Activated naive CD4-positive, alpha-beta T cell treated with anti-CD3 and anti-CD28 coated beads, Interleukin-2, amount 50 U/mL, for 16 hours (primary cell): ENCODE results near the gene EHD3.

Experiments
- DNase-seq: peaks from one replicate; pipeline ENCODE4 v3.0.0-alpha.2; 2020

Gene EHD3

GRCh38 chr2:31233741-31234682 is at the start of gene EHD3:
Gene EHD3, plus strand, starts transcription at chr2:31234152. Its CDS starts 470 bp downstream, at chr2:31234622.
- peak; percentile 82 for DNase-seq

- DNase-seq: no peak
Observed at GRCh38 chr2:31187166-31187565, 46.8 kb upstream of the EHD3 start.

- no peak for DNase-seq
Observed at GRCh38 chr2:31188131-31188530, 45.8 kb upstream of the EHD3 start.

DNA sequence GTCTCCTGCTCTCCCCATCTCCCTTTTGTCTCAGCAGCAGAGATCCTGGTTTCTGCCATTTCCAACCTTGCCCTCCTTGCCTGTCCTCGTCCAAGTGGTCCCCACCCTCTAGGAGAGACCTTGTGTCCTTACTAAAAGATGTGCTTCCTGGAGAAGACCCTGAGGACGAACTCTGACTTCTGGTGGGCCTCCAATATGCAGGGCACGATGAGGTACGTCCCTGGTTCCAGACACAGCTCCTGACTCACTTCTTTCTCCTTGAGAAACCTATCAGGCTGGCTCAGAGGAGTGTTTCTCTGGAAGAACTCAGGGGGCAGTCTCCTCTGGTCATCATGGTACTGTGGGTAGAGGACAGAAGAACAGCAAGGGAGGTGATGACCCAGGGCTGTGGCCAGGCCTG is 44.8 kb upstream of the EHD3 start:
- DNase-seq: no peak

DNA sequence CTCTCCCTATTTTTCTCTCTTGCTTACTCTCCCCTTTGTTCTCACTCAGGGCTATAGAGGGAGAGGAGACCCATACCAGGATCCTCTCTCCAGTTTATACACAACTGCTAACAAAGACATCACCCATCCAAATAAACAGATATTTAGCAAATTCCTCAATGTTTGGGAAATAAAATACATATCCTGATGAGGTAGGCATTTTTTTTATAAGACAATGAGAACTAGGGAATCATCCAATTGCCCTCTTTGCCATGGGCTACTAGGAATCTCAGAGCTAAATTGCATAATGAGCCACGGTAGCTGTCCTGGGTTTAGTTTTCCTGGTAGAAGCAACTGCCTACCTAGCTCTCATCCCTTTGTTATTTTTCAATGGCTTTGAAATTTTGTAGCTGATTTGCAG is 43.8 kb upstream of the EHD3 start:
- DNase-seq: no peak

DNA sequence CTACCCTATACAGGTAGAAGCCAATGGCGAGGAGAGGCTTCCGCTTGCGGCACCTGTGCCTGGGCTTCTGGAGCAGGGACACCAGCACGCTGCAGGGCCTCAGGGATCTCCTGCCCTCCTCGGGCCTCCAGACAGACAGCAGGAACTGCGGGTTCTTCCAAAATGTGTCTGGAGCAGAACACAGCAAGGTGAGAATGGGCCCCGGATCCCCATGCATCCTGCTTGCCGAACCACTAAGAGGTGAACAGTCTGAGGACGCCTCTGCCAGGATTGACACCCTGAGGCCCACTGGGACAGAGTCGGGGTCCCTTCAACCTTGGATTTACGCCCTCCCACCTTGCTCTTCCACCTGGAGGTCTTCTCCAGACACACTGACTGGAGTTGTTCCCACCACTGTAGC is 42.0 kb upstream of the EHD3 start:
- DNase-seq: no peak

GRCh38 chr2:31192396-31192795 is 41.6 kb upstream of the EHD3 start:
- DNase-seq: no peak

- no peak for DNase-seq
Observed at GRCh38 chr2:31192851-31193392, 41.0 kb upstream of the EHD3 start.

DNA sequence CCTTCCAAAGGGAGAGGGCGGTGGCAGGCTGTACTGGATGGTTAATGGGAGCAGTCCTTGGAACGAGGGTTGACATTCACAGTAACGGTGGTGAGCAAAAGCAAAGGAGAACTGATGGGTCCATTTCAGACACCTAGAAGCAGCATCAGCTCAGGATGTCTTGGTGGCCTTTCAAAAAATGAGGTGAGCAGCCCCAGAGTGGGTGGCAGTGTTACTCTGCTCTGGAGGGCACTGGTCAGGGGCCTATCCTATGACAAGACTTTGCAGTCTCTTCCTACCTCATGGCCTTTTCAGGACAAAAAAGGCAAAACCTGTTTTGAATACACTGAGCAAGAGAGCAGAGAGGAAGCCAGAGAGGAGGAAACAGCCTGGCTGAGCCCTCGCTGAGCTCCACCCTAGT is 40.1 kb upstream of the EHD3 start:
- DNase-seq: no peak

GRCh38 chr2:31196622-31197021 is 37.3 kb upstream of the EHD3 start:
- no peak for DNase-seq

- no peak for DNase-seq
Observed at GRCh38 chr2:31197166-31197565, 36.8 kb upstream of the EHD3 start.

DNA sequence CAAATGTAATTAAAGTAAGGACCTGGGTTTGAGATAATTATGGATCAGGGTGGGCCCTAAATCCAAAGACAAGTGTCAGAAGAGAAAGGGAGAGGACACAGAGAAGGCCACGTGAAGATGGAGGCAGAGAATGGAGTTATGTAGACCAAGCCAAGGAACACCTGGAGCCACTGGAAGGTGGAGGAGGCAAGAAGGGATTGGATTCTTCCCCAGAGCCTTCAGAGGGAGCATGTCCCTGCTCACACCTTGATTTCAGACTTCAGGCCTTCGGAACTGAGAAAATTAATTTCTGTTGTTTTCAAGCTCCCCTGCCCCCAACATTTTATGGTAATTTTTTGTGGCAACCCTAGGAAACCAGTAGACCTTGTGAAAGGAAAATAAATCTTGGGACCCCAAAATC is 36.3 kb upstream of the EHD3 start:
- no peak for DNase-seq

- DNase-seq: no peak
Observed at GRCh38 chr2:31199206-31199605, 34.7 kb upstream of the EHD3 start.

GRCh38 chr2:31200972-31201371 is 33.0 kb upstream of the EHD3 start:
- DNase-seq: no peak

- DNase-seq: no peak
Observed at GRCh38 chr2:31202041-31202440, 31.9 kb upstream of the EHD3 start.

DNA sequence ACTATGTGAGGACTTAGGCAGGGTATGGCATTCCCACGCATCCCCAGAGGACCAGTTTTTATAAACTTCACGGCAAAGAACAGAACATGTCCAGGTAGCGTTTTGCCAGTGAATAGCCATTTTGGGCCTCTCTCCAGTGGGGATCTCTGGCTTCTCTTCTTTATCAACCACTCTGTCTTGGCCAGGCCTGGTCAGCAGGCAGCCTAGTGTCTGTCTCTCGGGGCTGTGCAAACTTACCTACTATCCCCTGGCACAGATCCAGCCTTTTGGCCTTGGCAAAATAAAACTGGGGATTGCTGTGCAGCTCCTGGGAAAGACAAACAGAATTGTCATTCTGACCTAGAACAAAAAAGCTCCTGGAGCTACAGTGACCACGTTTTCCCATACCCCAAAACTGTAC is 31.1 kb upstream of the EHD3 start:
- no peak for DNase-seq

DNA sequence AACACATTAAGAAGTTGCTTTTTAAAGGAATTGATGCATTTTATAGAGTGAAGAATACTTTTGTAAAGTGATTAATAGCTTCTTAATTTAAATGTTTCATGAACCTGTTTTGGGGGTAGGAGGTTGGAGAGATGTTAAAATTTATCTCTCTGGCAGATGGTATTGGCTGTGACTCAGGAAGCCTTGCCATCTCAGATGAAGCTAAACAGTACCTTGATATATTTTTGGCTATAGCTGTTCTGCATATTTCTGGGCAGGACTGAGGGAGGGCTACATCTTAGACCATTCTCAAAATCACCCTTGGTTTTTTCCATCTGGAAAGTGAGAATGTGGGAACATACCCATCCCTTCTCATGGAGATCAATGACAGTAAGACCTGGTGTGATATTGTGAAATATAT is 30.0 kb upstream of the EHD3 start:
- DNase-seq: no peak

GRCh38 chr2:31204783-31205182 is 29.2 kb upstream of the EHD3 start:
- no peak for DNase-seq

DNA sequence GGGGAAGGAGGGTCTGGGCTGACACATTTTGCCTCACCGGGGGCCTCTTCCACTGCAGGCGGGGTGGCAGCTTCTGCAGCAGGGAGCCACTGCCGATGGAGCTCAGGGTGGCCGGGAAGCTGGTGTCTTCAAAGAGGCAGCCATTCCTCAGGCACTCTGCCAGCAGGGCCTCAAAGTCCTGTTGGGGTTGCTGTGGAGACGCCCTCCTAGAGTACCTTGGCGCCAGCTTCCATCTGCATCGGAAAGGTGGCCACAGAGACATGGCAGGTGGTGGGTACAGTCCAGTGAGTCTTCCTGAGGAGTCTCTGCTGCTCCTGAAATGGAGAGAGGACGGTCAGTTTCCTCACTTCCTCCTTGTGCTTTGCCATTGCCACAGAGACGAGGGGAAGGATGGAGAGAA is 28.8 kb upstream of the EHD3 start:
- DNase-seq: no peak

- DNase-seq: no peak
Observed at GRCh38 chr2:31205613-31206012, 28.3 kb upstream of the EHD3 start.

DNA sequence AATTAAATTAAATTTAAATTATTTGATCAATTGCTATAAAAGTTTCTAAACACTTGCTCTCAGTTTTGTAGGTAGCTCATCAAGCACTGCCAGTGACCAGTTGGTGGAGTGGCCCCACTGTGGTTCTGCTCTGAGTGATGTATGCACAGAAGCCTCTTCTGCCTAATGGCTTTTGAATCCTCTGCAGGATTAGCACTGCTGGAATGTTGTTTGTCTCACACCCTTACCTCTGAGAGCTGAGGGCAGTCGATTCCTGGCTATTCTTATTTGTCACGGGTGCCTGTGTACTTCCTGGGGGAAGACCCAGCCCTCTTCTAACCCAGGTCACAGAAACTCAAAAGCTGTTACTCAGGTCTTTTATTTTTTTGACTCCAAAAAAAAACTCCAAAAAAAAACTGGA is 26.2 kb upstream of the EHD3 start:
- no peak for DNase-seq

- DNase-seq: no peak
Observed at GRCh38 chr2:31208240-31208639, 25.7 kb upstream of the EHD3 start.

GRCh38 chr2:31212659-31213600 is 21.0 kb upstream of the EHD3 start:
- no peak for DNase-seq
